ENCODE measurements around the gene RPTOR.

The RPTOR gene

DNA sequence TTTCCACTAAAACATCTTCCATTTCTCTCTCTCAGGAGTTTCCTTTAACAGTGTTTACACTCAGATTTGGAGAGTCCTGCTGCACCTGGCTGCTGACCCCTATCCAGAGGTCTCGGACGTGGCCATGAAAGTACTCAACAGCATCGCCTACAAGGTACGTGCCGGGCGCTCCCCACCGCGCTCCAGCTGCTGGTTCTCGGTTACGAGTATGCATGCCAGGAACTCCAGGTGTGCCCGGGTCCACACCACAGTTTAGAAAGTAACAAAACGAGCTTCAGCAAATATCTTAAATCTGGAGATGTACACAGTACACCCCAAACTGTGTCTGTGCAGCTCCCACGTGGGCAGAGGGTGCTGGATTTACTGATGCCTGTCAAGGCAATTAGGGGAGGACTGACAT, 364.1 kb downstream of the RPTOR start:
- H3K27me3 Mint-ChIP-seq, result no peaks in the 10 kb centered on the region
- H3K4me1 Mint-ChIP-seq, result peaks cover 33 to 79% of the 10 kb centered on the region in 2 donors
- H3K36me3 Mint-ChIP-seq, result peaks cover 44 to 69% of the 10 kb centered on the region in 2 donors
- no peak overlapping the region for H3K4me3 Mint-ChIP-seq
- peaks cover 2 to 3% of the 10 kb centered on the region in 2 donors for H3K9me3 Mint-ChIP-seq
- ATAC-seq (replicated peaks), result no peak
- no peak overlapping the region for H3K27ac Mint-ChIP-seq
- no peak for DNase-seq

DNA sequence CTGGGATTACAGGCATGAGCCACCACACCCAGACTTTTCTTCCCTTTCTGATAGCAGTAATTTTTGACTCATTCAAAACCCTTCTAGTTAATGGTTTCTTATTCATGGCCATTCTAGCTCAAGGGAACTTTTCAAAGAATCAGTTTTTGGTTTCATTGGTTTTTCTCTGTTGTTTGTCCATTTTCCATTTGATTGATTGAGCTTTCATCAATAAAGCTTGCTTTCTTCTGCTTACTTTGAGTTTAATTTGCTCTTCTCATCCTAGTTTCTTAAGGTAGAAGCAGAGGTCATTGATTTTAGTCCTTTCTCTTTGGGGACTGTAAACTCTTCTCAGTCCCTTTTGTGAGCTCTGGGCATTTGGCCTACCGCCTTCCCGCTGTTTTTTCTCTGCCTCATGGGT, 365.0 kb downstream of the RPTOR start:
- peaks cover 2 to 3% of the 10 kb centered on the region in 2 donors for H3K9me3 Mint-ChIP-seq
- H3K4me3 Mint-ChIP-seq, result peak overlapping the region; percentile 67 to 76
- peak overlapping the region; percentile 73 for H3K27ac Mint-ChIP-seq
- no peaks in the 10 kb centered on the region for H3K27me3 Mint-ChIP-seq
- H3K4me1 Mint-ChIP-seq, result peaks cover 40 to 84% of the 10 kb centered on the region in 2 donors
- DNase-seq (no peak), ATAC-seq (replicated peaks) (no peak)
- H3K36me3 Mint-ChIP-seq, result peaks cover 46 to 73% of the 10 kb centered on the region in 2 donors

- H3K27me3 Mint-ChIP-seq, result no peaks in the 10 kb centered on the region
- H3K27ac Mint-ChIP-seq, result peak overlapping the region; percentile 73
- peak overlapping the region; percentile 67 to 76 for H3K4me3 Mint-ChIP-seq
- DNase-seq (no peak), ATAC-seq (replicated peaks) (no peak)
- H3K36me3 Mint-ChIP-seq, result peaks cover 50 to 73% of the 10 kb centered on the region in 2 donors
- peaks cover 2 to 3% of the 10 kb centered on the region in 2 donors for H3K9me3 Mint-ChIP-seq
- H3K4me1 Mint-ChIP-seq, result peaks cover 40 to 82% of the 10 kb centered on the region in 2 donors
Observed at GRCh38 chr17:80910043-80910442, 365.4 kb downstream of the RPTOR start.

DNA sequence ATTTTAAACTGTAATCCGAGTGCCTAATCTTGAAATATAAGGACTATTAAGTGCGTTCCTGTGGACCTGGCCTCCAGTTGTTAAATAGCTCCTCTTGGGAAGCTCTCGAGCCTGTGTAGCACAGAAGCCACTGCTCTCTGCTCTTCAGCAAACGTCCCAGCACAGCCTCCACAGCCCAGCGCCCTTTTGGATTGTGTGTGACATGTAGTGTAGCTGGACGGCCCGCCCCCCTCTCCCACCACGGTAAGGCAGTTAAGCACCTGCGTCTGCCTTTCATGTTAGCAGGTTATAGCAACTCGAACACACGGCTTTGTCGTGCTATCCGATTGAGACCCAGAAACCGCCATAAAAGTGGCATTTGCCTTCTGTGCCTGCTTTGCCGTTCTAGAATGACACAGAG, 367.8 kb downstream of the RPTOR start:
- Mint-ChIP-seq H3K27ac (peak overlapping the region; percentile 42), H3K36me3 (peaks cover 49 to 70% of the 10 kb centered on the region in 2 donors)
- no peak for ATAC-seq (replicated peaks)

DNA sequence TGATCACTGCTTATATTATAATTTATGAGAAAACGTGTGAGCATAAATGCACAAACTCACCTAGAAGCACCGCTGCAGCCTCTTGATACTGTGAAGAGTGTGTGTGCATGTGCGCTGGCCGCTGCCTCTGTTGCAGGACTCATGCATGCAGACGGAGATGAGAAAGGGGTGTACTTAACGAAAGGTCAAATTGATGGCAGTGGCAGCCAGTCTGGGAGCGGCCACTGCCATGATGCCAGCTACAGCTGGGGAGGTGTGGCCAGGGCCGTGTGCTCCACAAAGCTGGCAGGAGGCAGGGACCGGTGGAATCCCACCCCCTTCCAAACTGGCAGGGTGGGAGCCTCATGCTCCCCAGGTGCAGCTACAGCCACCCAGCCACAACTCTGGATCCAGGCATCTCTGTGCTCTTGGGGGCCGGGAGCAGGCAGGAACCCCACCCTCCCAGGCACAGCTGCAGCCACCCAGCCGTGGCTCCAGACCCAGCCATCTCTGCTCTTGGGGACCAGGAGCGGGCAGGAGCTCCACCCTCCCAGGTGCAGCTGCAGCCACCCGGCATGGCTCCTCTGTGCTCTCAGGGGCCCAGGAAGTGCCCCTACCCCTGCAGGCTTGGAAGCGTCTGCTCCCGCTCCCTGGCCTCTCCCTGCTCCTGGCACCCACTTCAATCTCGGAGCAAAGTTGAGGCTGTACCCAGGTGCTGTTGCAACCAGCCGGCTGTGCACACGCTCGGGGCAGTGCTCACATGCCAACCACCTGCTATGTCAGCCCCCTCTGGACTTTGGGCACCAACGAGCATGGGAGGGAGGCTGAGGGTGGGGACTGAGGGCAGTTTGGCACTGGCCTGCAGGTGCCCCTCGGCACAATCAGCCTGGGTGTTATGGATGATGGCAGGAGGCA, 369.5 kb downstream of the RPTOR start:
- Mint-ChIP-seq H3K27me3 (no peaks in the 10 kb centered on the region), H3K36me3 (peaks cover 48 to 68% of the 10 kb centered on the region in 2 donors), H3K9me3 (peaks cover 2 to 3% of the 10 kb centered on the region in 2 donors), H3K4me1 (peaks cover 29 to 61% of the 10 kb centered on the region in 2 donors), H3K27ac (peak overlapping the region; percentile 71), H3K4me3 (peak overlapping the region in 1 of 2 donors; percentile 32)
- DNase-seq (no peak), ATAC-seq (replicated peaks) (no peak)

More for the DNA sequence above, 367.8 kb downstream of the RPTOR start:
- H3K9me3 Mint-ChIP-seq, result peaks cover 2 to 3% of the 10 kb centered on the region in 2 donors
- no peaks in the 10 kb centered on the region for H3K27me3 Mint-ChIP-seq
- DNase-seq, result no peak
- peaks cover 38 to 72% of the 10 kb centered on the region in 2 donors for H3K4me1 Mint-ChIP-seq
- no peak overlapping the region for H3K4me3 Mint-ChIP-seq

- Mint-ChIP-seq H3K36me3 (peaks cover 44 to 59% of the 10 kb centered on the region in 2 donors), H3K9me3 (peaks cover 0 to under 1% of the 10 kb centered on the region in 2 donors), H3K4me3 (no peak overlapping the region), H3K27me3 (no peaks in the 10 kb centered on the region), H3K4me1 (peaks cover 17 to 41% of the 10 kb centered on the region in 2 donors), H3K27ac (no peak overlapping the region)
- no peak for ATAC-seq (replicated peaks)
- no peak for DNase-seq
Observed at GRCh38 chr17:80916246-80916645, 371.6 kb downstream of the RPTOR start.

DNA sequence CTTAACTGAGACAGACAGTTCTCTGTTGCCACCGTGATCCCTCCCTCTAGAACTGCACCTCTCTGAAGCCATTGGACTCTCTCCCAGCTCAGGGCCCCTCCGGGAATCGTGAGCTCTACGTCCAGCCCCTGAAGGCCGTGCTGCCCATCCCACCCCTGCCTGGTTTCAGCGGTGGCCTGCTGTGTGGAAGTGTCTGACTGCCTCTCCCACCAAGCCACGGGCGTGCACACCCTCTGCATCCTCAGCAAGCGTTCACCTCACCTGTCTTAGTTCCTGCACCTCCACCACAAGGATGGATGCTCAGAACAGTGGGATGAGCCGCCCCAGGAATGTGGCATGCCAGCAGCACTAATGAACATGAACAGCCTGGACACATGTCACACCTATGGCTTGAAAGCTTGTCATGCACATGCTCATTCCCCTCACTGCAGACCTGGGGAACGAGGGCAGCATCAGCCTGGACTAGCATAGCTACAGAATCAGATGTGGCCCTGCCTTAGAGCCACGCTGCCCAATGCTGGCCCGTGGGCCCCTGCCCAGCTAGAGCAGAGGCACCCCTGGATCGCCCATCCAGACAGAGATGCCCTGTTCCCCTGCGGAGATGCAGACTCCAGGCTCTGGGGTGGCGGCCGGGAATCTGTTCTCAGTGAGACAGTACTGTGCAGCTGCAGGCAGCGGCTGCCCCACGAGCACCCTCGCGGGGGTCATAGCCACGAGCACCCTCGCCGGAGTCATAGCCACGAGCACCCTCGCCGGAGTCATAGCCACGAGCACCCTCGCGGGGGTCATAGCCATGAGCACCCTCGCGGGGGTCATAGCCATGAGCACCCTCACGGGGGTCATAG, 373.3 kb downstream of the RPTOR start:
- H3K9me3 Mint-ChIP-seq, result no peaks in the 10 kb centered on the region
- no peak overlapping the region for H3K4me3 Mint-ChIP-seq
- DNase-seq (no peak), ATAC-seq (replicated peaks) (no peak)
- peaks cover 12 to 24% of the 10 kb centered on the region in 2 donors for H3K4me1 Mint-ChIP-seq
- H3K27me3 Mint-ChIP-seq, result no peaks in the 10 kb centered on the region
- H3K36me3 Mint-ChIP-seq, result peaks cover 42 to 58% of the 10 kb centered on the region in 2 donors
- no peak overlapping the region for H3K27ac Mint-ChIP-seq

GRCh38 chr17:80918731-80919130, 374.1 kb downstream of the RPTOR start:
- Mint-ChIP-seq H3K4me1 (peaks cover 12 to 16% of the 10 kb centered on the region in 2 donors), H3K27me3 (no peaks in the 10 kb centered on the region), H3K4me3 (no peak overlapping the region), H3K27ac (peak overlapping the region; percentile 25), H3K9me3 (no peaks in the 10 kb centered on the region), H3K36me3 (peaks cover 45 to 59% of the 10 kb centered on the region in 2 donors)
- DNase-seq (no peak), ATAC-seq (replicated peaks) (no peak)

GRCh38 chr17:80919331-80920311, 375.0 kb downstream of the RPTOR start:
- Mint-ChIP-seq H3K27me3 (no peaks in the 10 kb centered on the region), H3K36me3 (peaks cover 48 to 60% of the 10 kb centered on the region in 2 donors), H3K27ac (no peak overlapping the region), H3K9me3 (no peaks in the 10 kb centered on the region), H3K4me3 (no peak overlapping the region), H3K4me1 (peaks cover 5 to 15% of the 10 kb centered on the region in 2 donors)
- DNase-seq (no peak), ATAC-seq (replicated peaks) (no peak)

GRCh38 chr17:80920441-80920840, 375.8 kb downstream of the RPTOR start:
- Mint-ChIP-seq H3K9me3 (no peaks in the 10 kb centered on the region), H3K27me3 (no peaks in the 10 kb centered on the region), H3K4me1 (peaks cover 7 to 22% of the 10 kb centered on the region in 2 donors), H3K4me3 (no peak overlapping the region), H3K27ac (peak overlapping the region; percentile 27), H3K36me3 (peaks cover 49 to 64% of the 10 kb centered on the region in 2 donors)
- ATAC-seq (replicated peaks) (no peak), DNase-seq (no peak)

DNA sequence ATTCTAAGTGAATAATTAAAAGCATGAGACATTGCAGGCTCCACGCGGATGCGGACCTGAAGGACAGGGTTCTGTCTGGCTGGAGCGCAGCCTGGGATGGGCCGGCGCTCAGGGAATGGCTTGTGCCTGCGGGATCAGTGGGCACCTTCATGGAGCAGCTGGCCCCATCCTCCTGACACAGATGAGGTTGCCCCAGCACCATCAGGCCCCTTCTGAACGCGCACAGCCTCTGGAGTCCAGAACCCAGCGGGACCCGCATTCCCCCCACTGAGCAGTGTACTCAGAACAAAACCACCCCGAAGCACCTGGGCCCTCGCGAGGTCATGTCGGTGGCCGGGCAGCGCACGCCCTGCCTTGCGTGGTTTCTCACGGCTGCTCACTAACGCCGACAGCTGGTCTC, 376.5 kb downstream of the RPTOR start:
- Mint-ChIP-seq H3K27me3 (no peaks in the 10 kb centered on the region), H3K27ac (no peak overlapping the region)

DNA sequence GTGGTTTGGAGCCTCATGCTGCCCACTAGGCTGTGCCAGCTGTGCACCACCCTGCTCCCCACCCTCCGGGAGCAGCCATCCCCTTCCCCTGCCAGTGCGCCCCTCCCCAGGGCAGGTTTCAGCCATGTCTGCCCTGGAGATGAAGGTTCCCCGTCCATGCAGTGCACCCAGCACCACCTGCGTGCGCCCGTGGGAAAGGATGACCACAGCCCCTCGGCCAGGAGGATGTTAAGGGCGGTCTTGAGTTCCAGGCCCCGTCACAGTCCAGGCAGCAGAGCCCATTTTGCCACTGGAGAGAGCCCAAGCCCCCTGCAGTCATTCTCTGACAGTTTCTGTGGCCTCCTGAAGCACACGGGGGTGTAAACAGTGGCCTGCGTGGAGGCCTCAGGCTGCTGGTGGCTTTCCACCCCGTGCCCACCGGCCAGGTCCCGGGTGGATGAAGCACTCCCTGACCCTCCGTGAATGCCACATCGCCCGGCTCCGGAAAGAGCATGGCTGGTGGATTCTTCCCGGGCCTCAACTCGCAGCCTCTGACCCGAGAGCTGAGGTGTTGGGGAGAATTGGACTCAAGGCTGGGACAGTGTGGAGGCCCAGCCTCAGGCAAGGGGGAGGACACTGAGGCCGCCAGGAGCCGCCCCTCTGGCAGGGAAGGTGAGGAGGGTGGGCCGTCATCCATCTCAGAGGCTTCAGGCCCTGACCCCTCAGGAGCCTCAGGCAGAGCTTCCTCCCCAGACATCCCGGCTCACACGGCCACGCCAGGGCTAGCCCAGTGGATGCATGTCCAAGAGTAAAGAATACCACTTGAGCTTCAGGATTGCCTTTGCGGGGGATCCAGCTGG, 377.3 kb downstream of the RPTOR start:
- Mint-ChIP-seq H3K27ac (no peak overlapping the region), H3K4me1 (peaks cover 7 to 26% of the 10 kb centered on the region in 2 donors), H3K36me3 (peaks cover 54 to 66% of the 10 kb centered on the region in 2 donors), H3K4me3 (no peak overlapping the region), H3K27me3 (no peaks in the 10 kb centered on the region), H3K9me3 (no peaks in the 10 kb centered on the region)
- no peak for ATAC-seq (replicated peaks)
- no peak for DNase-seq

More for the DNA sequence above, 376.5 kb downstream of the RPTOR start:
- DNase-seq (no peak), ATAC-seq (replicated peaks) (no peak)
- H3K4me3 Mint-ChIP-seq, result no peak overlapping the region
- H3K4me1 Mint-ChIP-seq, result peaks cover 7 to 26% of the 10 kb centered on the region in 2 donors
- peaks cover 50 to 65% of the 10 kb centered on the region in 2 donors for H3K36me3 Mint-ChIP-seq
- H3K9me3 Mint-ChIP-seq, result no peaks in the 10 kb centered on the region

Measured in stimulated activated naive B cell treated with anti-CD40 and anti-IgM and Interleukin-4, amounts not matched to agents 10 μg/mL and 1 μg/mL and 100 μg/mL, for 72 hours (primary cell).